H1 (cell line): ENCODE data around the gene CHFR. TPM values are rescaled to one million over a fixed set of nuclear protein-coding genes. Genes with fewer than 3 reads are reported as not detected.

ENCODE experiments used
- CTCF ChIA-PET: fragments of 300-600 bp; sonication (Branson Sonifier 250); formaldehyde crosslinking; loops from one replicate; lab custom pipeline; 2021; ENCODE audit not compliant: partially characterized antibody; lab: Charles Lee
- POLR2A ChIA-PET: fragments of 300-600 bp; sonication (Branson Sonifier 250); formaldehyde crosslinking; loops from one replicate; lab custom pipeline; 2021; ENCODE audit warnings: inconsistent platforms; ENCODE audit not compliant: partially characterized antibody; lab: Charles Lee
- DNase-seq, 2 experiments: peaks; one replicate each; pipeline versions ENCODE4 v3.0.0 to v3.0.0-alpha.2; 2010 to 2022; ENCODE audit warnings: low spot score in 2 of 2, low read depth in 1 of 2, mixed read lengths in 1 of 2
- FAIRE-seq: peaks from 2 replicates; lab custom pipeline; 2011; peaks lifted over from hg19 to GRCh38; lab: Jason Lieb, UNC
- H2AFZ ChIP-seq: 2 replicates; pipeline ENCODE4 v1.8.1; 2012; ENCODE audit warnings: low read length, inconsistent platforms
- H2AK5ac ChIP-seq: 2 replicates; pipeline ENCODE4 v1.6.1; 2013; ENCODE audit warnings: low read depth, low read length
- H2BK120ac ChIP-seq: replicated peaks from 2 replicates; pipeline ENCODE3; 2013; ENCODE audit warnings: low read depth, low read length, inconsistent platforms
- H2BK12ac ChIP-seq: 2 replicates; pipeline ENCODE4 v1.6.1; 2013; ENCODE audit warnings: low read depth, low read length
- H2BK15ac ChIP-seq: 2 replicates; pipeline ENCODE4 v1.6.1; 2013; ENCODE audit warnings: low read length
- H2BK20ac ChIP-seq: 2 replicates; pipeline ENCODE4 v1.6.1; 2013; ENCODE audit warnings: low read length
- H2BK5ac ChIP-seq: 2 replicates; pipeline ENCODE4 v1.6.1; 2013; ENCODE audit warnings: low read depth, low read length
- H3K14ac ChIP-seq: 2 replicates; pipeline ENCODE4 v1.6.1; 2013; ENCODE audit warnings: inconsistent platforms; ENCODE audit not compliant: insufficient read length
- H3K18ac ChIP-seq: 2 replicates; pipeline ENCODE4 v1.6.1; 2013; ENCODE audit warnings: low read length; ENCODE audit errors: extremely low read depth
- H3K23ac ChIP-seq: 2 replicates; pipeline ENCODE4 v1.6.1; 2013; ENCODE audit warnings: inconsistent platforms; ENCODE audit not compliant: insufficient read length
- H3K23me2 ChIP-seq: 2 replicates; pipeline ENCODE4 v1.6.1; 2013; ENCODE audit warnings: low read depth, low read length
- H3K27ac ChIP-seq: 2 replicates; pipeline ENCODE4 v1.6.1; 2011; ENCODE audit warnings: low read depth, low read length, inconsistent platforms
- H3K27me3 ChIP-seq, 4 experiments: replicated peaks in 1 of 4; 1 replicate in 1 of 4; 2 replicates in 3 of 4; pipeline versions ENCODE4 v1.6.1 to v1.8.1; 2011 to 2013; ENCODE audit warnings: low read length in 3 of 4, mild to moderate bottlenecking in 3 of 4, inconsistent platforms in 2 of 4, mixed read lengths in 2 of 4, moderate library complexity in 1 of 4; ENCODE audit not compliant: control insufficient read depth in 3 of 4, insufficient read depth in 3 of 4; ENCODE audit errors: extremely low read depth in 1 of 4
- H3K36me3 ChIP-seq, 4 experiments: 2 replicates each; pipeline versions ENCODE4 v1.6.1 to v1.8.1; 2011 to 2013; ENCODE audit warnings: mild to moderate bottlenecking in 4 of 4, low read length in 3 of 4, moderate library complexity in 2 of 4, control low read depth in 1 of 4, inconsistent platforms in 1 of 4; ENCODE audit not compliant: insufficient read depth in 4 of 4, control insufficient read depth in 2 of 4
- H3K4ac ChIP-seq: replicated peaks from 2 replicates; pipeline ENCODE3; 2013; ENCODE audit warnings: low read length, low read depth, mixed read lengths, inconsistent platforms; ENCODE audit not compliant: insufficient read length
- H3K4me1 ChIP-seq, 4 experiments: replicated peaks in 1 of 4; 1 replicate in 1 of 4; 2 replicates in 3 of 4; pipeline versions ENCODE4 v1.6.1 to v1.8.1; 2011 to 2013; ENCODE audit warnings: low read length in 3 of 4, inconsistent platforms in 2 of 4, mixed read lengths in 1 of 4; ENCODE audit not compliant: insufficient read depth in 4 of 4, control insufficient read depth in 3 of 4
- H3K4me2 ChIP-seq, 2 experiments: 2 replicates each; pipeline versions ENCODE4 v1.6.1 to v1.8.1; 2011 to 2013; ENCODE audit warnings: low read depth in 2 of 2, low read length in 2 of 2, control low read depth in 1 of 2, inconsistent platforms in 1 of 2, mild to moderate bottlenecking in 1 of 2; ENCODE audit not compliant: insufficient read depth in 1 of 2
- H3K4me3 ChIP-seq, 4 experiments: fragments of 200-600, 300-600 bp in 1 of 4; sonication (generic), shearing (Covaris generic), sonication (Bioruptor Twin) in 1 of 4; 2 replicates each; pipeline versions ENCODE4 v1.5.1 to v1.8.1; 2011 to 2016; ENCODE audit warnings: low read length in 4 of 4, low read depth in 3 of 4, control low read depth in 2 of 4, inconsistent platforms in 2 of 4, mild to moderate bottlenecking in 2 of 4, mixed read lengths in 1 of 4, moderate library complexity in 1 of 4; ENCODE audit not compliant: insufficient read depth in 2 of 4; ENCODE audit errors: extremely low read depth in 1 of 4
- H3K56ac ChIP-seq: replicated peaks from 2 replicates; pipeline ENCODE3; 2013; ENCODE audit warnings: low read depth, mild to moderate bottlenecking, mixed read lengths, low read length, inconsistent platforms; ENCODE audit not compliant: insufficient read length
- H3K79me1 ChIP-seq: 2 replicates; pipeline ENCODE4 v1.6.1; 2013; ENCODE audit warnings: low read depth, low read length, control low read depth
- H3K79me2 ChIP-seq, 2 experiments: 2 replicates each; pipeline versions ENCODE4 v1.6.1 to v1.8.1; 2012 to 2013; ENCODE audit warnings: low read length in 2 of 2, mild to moderate bottlenecking in 2 of 2, inconsistent platforms in 1 of 2; ENCODE audit not compliant: insufficient read depth in 2 of 2, control insufficient read depth in 1 of 2
- H3K9ac ChIP-seq, 4 experiments: replicated peaks in 1 of 4; 1 replicate in 1 of 4; 2 replicates in 3 of 4; pipeline versions ENCODE4 v1.6.1 to v1.8.1; 2011 to 2013; ENCODE audit warnings: low read depth in 3 of 4, low read length in 3 of 4, control low read depth in 2 of 4, mild to moderate bottlenecking in 2 of 4, moderate library complexity in 2 of 4, inconsistent platforms in 1 of 4; ENCODE audit errors: extremely low read depth in 1 of 4
- H3K9me3 ChIP-seq, 2 experiments: 2 replicates each; pipeline versions ENCODE4 v1.6.1 to v1.8.1; 2012 to 2013; ENCODE audit warnings: mild to moderate bottlenecking in 2 of 2, moderate library complexity in 2 of 2, control low read depth in 1 of 2, inconsistent platforms in 1 of 2, low read depth in 1 of 2, low read length in 1 of 2, mixed read lengths in 1 of 2; ENCODE audit not compliant: insufficient read depth in 2 of 2
- H4K20me1 ChIP-seq, 2 experiments: replicated peaks in 1 of 2; 2 replicates each; pipeline versions ENCODE3 to v1.8.1; 2011 to 2013; ENCODE audit warnings: inconsistent platforms in 2 of 2, low read length in 2 of 2, mild to moderate bottlenecking in 1 of 2; ENCODE audit not compliant: insufficient read depth in 2 of 2, control insufficient read depth in 1 of 2
- H4K5ac ChIP-seq: 2 replicates; pipeline ENCODE4 v1.6.1; 2013; ENCODE audit warnings: low read length, low read depth, mixed read lengths, inconsistent platforms; ENCODE audit not compliant: insufficient read length
- H4K8ac ChIP-seq: 2 replicates; pipeline ENCODE4 v1.8.0; 2013; ENCODE audit warnings: mild to moderate bottlenecking, moderate library complexity, low read length, inconsistent platforms; ENCODE audit not compliant: insufficient read depth; ENCODE audit errors: extremely low read depth
- H4K91ac ChIP-seq: replicated peaks from 2 replicates; pipeline ENCODE3; 2013; ENCODE audit warnings: low read length, mixed read lengths, inconsistent platforms; ENCODE audit not compliant: insufficient read length
- ASH2L ChIP-seq: fragments of 200-600, 300-600 bp; sonication (generic); IDR thresholded peaks from one replicate; pipeline ENCODE4 v1.7.1; 2017; ENCODE audit warnings: low read length
- PHF8 ChIP-seq: fragments of 200-600 bp; sonication (generic); conservative IDR thresholded peaks from 2 replicates; pipeline ENCODE4 v1.7.1; 2012; ENCODE audit warnings: low read depth, mild to moderate bottlenecking, inconsistent platforms, low read length, moderate library complexity
- WGBS, 2 experiments: shearing (Covaris generic) in 1 of 2; methylation state at CpG; one replicate each; pipeline versions ENCODE4 v1.1.6 to v1.1.7; 2013 to 2015; ENCODE audit warnings: low lambda C conversion rate in 2 of 2, mixed read lengths in 2 of 2, inconsistent platforms in 1 of 2, low coverage in 1 of 2, missing lambda C conversion rate in 1 of 2; ENCODE audit not compliant: insufficient replicate concordance in 2 of 2, insufficient coverage in 1 of 2, insufficient read length in 1 of 2; ENCODE audit errors: extremely low coverage in 1 of 2, missing lambda C conversion rate in 1 of 2; 5-methylcytosine and 5-hydroxymethylcytosine counted together
- polyA plus RNA-seq, 7 experiments: library from polyadenylated mRNA; depleted of rRNA in 3 of 7; stranded (reverse) in 5 of 7; unstranded in 2 of 7; fragments of >200 nt in 5 of 7; fragments of 200-250 nt in 2 of 7; gene quantifications; 1 replicate in 5 of 7; 2 replicates in 1 of 7; 4 replicates in 1 of 7; pipeline versions ENCODE4 v1.2.1 to v1.2.3, GENCODE V29; 2011 to 2013; ENCODE audit warnings: missing spikeins in 2 of 7, mixed read lengths in 2 of 7
- total RNA-seq: library from RNA; stranded (reverse); fragmentation: NEBNext Ultra II Directional; extraction: Animal tissue kit (Norgen Biotek cat#: 25700); gene quantifications from 2 replicates; pipeline ENCODE4 v1.2.1, GENCODE V29; 2021

Gene CHFR
- total and polyA plus RNA-seq, 2 of the 8 experiments (the other 6 are each of a cell fraction or from before 2014, with no cell fraction given), result 31.4 to 44.6 TPM

DNA sequence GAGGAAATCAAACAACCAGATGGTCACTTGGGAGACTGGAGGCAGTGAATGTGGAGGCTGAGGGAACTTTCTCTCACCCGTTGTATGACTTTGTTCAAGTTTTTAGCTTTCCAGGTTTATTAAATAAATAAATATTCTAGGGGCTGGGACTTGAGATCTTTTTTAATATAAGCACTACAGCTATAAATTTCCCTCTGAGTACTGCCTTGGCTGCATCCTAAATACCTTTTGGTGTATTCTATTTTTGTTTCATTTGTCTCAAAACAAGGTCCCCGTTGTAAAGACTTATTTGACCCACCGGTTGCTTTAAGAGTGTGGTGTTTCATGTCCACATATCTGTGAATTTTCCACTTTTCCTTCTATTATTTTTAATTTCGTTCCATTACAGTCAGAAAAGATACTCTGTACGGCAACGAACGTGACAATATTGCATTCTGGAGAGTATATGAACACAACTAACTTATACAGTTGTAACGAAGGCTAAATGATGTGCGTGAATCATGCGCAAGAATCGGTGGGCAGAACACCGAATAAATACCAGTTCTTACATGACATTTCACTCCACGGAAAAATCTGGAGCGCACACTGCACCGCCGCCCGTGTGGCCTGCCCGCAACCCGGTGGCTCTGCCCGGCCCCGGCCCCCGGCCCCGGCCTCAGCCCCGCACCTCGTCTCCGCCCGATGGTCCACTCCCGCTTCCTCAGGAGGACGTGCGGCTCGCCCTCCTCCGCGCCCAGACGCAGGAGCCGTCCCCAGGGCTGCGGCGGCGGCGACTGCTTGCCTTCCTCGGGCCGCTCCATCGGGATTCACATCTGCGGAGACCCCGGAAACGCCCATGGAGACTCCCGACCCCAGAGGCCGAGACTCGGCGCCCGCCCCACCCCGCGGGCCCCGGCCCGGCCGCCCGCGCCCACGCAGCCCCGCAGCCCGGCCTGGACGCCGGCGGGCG lies 602 bp downstream of the CHFR start:
- H2AFZ ChIP-seq, result no peak overlapping the region
- TF ChIP-seq PHF8 (no peak), ASH2L (peak; percentile 48)
- H2BK15ac ChIP-seq, result no peak overlapping the region
- H3K79me2 ChIP-seq, result peaks cover 3 to 14% of the 10 kb centered on the region in 2 experiments; a peak in 2 of 4 replicates
- H3K23me2 ChIP-seq, result peaks cover 12% of the 10 kb centered on the region
- no peak overlapping the region for H3K56ac ChIP-seq
- peaks cover 0 to 3% of the 10 kb centered on the region in 2 experiments; a peak in 1 of 4 replicates for H3K9me3 ChIP-seq
- H3K23ac ChIP-seq, result no peak overlapping the region
- H4K5ac ChIP-seq, result no peak overlapping the region
- no peak overlapping the region for H3K4ac ChIP-seq
- peak overlapping the region; percentile 64 to 89 (median 72) for H3K4me3 ChIP-seq
- no peaks in the 10 kb centered on the region for H3K27me3 ChIP-seq
- no peak overlapping the region for H4K91ac ChIP-seq
- H3K9ac ChIP-seq, result peak overlapping the region; percentile 5 to 79 (median 59); a peak in 5 of 7 replicates
- peaks cover 0 to 6% (median 1%) of the 10 kb centered on the region in 4 experiments; a peak in 2 of 8 replicates for H3K36me3 ChIP-seq
- H4K20me1 ChIP-seq, result no peaks in the 10 kb centered on the region
- H2AK5ac ChIP-seq, result no peak overlapping the region
- no peak overlapping the region for H2BK5ac ChIP-seq
- 0 out of 2 replicates have a peak, but pooled peaks cover 2% of the 10 kb centered on the region for H3K79me1 ChIP-seq
- POLR2A ChIA-PET, result interaction anchor here (0.6 to 2.8 kb wide), 14 partner anchors 9 to 157 kb away, joined by 3 to 8 read pairs (median 4); partner anchors contain the start of gene GOLGA3
- peak overlapping the region; percentile 86 to 99 for H3K4me2 ChIP-seq
- H3K14ac ChIP-seq, result no peak overlapping the region
- no peak overlapping the region for H2BK120ac ChIP-seq
- peaks cover 2 to 9% (median 8%) of the 10 kb centered on the region in 4 experiments for H3K4me1 ChIP-seq
- peak overlapping the region; percentile 85 for H4K8ac ChIP-seq
- no peak for DNase-seq
- H3K18ac ChIP-seq, result no peak overlapping the region
- WGBS, 2 experiments, result 53% methylated on average over 12 of the region's 64 CpGs; no CpG with 5 or more reads in 1 of the 2 experiments
- no peak overlapping the region for H2BK20ac ChIP-seq
- no peak for FAIRE-seq
- CTCF ChIA-PET, result interaction anchor here (1.3 kb wide), 1 partner anchor 18 kb away, joined by 6 read pairs; no protein-coding TSS in a partner anchor
- no peak overlapping the region for H2BK12ac ChIP-seq
- H3K27ac ChIP-seq, result no peak overlapping the region
